ELR (cell line): ENCODE results near the gene TLR10.

ENCODE experiments used
- DNase-seq: peaks from one replicate; pipeline ENCODE4 v3.0.0-alpha.2; 2015; ENCODE audit warnings: low read depth

Gene TLR10

DNA sequence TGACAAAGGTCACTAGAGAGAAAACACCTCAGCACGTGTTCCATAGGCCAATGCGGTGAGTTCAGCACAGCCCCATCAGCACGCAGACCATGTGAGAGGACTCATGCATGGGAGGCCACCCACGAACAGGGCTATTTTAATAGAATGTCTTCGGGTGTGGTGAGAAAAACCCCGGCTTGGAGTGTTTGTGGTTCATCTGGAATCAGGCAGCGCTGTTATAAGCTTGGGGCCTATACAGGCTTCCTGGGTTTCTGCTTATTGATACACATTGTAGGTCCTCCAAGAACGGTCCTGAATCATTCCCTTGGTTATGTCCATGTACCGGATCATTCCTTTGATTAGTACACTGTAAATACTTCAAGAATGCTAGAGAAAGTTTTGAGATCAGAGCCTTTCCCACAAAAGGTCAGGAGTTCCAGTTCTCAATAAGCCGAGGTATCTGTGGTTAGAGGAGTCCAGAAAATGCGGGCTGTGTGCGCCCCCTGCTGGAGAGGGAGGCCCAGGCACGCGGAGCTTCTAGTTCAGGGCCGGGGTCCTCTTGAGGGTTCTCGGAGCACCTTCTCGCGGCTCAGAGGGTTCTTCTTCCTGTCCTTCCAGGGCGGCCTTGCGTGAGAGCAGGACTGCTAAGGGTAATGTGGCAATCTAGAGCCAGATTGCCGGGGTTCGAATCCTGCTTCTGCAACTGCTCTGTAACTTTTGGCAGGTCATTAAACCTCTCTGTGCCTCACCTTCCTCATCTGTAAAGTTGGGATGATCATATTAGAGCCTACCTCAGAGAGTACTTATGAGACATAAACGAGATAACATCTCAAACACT is 51.8 kb downstream of the TLR10 start:
- peak; percentile 90 for DNase-seq

DNA sequence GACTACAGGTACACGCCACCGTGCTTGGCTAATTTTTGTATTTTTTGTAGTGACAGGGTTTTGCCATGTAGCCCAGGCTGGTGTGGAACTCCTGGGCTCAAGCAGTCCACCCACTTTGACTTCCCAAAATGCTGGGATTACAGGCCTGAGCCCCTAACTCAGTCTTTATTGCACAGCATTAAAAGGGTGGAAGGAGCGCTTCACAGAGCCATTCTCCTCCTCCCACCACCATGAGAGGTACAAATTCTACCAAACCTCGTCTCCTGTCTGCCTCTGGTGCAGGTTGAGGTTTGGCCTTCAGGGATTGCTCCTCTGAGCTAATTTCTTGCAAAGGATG is 52.3 kb downstream of the TLR10 start:
- DNase-seq = no peak

DNA sequence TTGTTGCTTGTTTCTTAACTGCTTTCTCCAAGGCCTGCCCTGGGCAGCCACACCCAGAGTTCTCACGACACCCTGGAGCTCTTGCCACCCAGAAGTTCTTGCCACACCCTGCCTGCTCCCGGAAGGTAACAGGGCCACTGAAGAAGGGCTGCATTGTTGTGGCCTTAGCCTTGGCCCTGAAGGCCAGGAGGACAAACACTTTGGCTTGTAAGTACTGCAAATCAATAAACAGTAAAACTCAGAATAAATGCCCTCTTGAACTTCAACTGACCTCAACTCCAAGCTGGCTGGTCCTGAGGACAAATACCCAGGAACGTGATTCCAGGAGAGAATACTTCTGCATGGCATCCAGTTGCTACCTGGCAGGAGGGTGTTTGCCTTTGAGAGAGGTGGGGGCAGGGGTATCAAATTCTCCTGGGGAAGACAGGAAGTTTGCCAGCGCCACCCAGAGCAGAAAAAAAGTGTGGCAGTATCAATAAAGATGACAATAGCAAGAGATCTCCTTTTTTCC is 54.1 kb downstream of the TLR10 start:
- no peak for DNase-seq

DNA sequence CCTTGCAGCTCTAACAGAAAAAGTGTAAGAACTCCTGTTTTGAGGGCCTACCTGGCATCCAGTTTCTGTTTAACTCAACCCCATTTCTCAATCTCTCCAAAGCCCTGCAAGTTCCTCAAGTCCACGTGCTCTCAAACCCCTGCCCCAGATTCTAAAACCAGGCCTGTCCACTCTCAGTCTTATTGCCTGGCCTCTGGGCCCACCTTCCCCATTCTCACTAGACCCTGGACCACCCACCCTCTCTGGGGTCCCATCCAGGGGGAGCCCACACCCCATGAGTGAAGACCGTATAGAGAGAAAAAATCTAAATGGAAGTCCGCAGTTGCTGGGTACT is 58.3 kb downstream of the TLR10 start:
- no peak for DNase-seq

DNA sequence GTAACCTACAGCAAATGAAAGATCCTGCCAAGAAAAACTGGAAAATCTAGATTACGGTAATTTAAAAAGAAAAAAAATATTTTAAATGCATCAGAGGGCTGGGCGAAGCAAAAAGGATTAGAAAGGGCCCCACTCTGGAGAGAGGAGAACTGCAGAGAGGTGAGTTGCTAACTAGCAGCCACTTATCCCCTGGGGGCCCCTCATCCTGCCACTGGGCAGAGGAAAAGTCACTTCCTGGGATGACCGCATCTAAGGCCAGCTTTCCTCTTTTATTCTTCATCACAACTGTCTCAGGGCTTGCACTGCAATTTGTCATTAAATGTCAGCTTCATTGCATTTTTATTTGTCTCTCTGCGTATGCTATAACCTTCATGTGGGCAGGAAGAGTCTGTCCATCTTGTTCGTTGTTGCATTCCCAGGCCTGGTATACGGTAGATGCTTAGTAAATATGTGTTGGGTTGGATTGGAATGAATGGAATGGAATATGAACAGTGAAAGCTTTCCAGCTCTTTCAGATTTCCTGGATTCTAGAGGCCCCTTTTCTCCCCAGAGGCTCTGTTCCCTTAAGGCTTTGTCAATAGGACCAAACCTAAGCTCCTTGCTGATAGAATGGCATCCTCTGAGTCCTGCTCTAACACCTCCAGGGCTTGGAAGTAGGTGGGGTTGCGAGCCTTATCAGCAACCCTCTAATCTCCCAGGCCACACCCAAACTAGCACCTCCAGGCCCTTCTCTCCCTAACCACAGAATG is 58.9 kb downstream of the TLR10 start:
- DNase-seq = peak; percentile 45

DNA sequence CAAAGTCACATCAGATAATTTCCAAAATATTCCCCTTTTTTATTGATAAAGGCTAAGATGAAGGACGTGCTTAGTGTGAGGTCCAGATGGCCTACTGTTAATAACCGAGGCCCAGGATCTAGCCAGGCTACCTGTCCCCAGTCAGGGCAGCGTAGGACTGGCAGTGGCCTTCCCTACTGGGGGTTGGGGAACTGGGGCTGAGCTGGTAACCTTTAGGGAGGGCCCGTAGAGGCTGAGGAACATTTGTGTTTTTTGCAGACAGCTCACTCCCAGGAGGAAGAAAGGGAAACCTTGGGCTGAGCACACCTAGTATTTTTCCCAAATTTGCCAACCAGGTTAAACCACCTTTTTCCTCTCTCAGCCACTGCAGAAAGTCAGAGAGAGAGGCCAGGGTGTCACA is 59.7 kb downstream of the TLR10 start:
- no peak for DNase-seq
